PC-3 (cell line): Measurements from ENCODE around the gene KEAP1.

ENCODE experiments used
- CTCF ChIP-seq: fragments of 300-600 bp; sonication (generic); conservative IDR thresholded peaks from 2 replicates; pipeline ENCODE4 v1.5.1; 2017; ENCODE audit warnings: antibody characterized with exemption, low read depth, mild to moderate bottlenecking, low read length
- EZH2 ChIP-seq: fragments of 300-600 bp; sonication (generic); IDR thresholded peaks from one replicate; pipeline ENCODE4 v1.6.1; 2017; ENCODE audit warnings: antibody characterized with exemption, mild to moderate bottlenecking, low read length; ENCODE audit not compliant: unreplicated experiment
- EZH2phosphoT487 ChIP-seq: fragments of 300-600 bp; sonication (generic); IDR thresholded peaks from 2 replicates; pipeline ENCODE4 v1.6.1; 2018; ENCODE audit warnings: mild to moderate bottlenecking, antibody characterized with exemption, low read length, borderline replicate concordance

- TF ChIP-seq CTCF: no peak
- no peak for TF ChIP-seq EZH2
- TF ChIP-seq EZH2phosphoT487: no peak
Observed at GRCh38 chr19:10523135-10523636, 20.0 kb upstream of the KEAP1 start.
